ENCODE results near the gene EP400.
"Not testable (repeated sequence)": the region's sequence is repeated elsewhere in the genome, so short reads cannot be mapped to it uniquely, and the experiment has no call there.

The EP400 gene

GRCh38 chr12:131954460-131954859 lies 4.7 kb downstream of the EP400 start:
- DNase-seq: not testable (repeated sequence)

- no peak for DNase-seq
Observed at GRCh38 chr12:131959116-131959515, 9.4 kb downstream of the EP400 start.

GRCh38 chr12:131959641-131960589 lies 10.2 kb downstream of the EP400 start:
- no peak for DNase-seq

- DNase-seq: not testable (repeated sequence)
Observed at GRCh38 chr12:131960590-131961325, 11.0 kb downstream of the EP400 start.

GRCh38 chr12:131961328-131961727 lies 11.6 kb downstream of the EP400 start:
- not testable (repeated sequence) for DNase-seq

GRCh38 chr12:131962069-131962468 lies 12.3 kb downstream of the EP400 start:
- no peak for DNase-seq

GRCh38 chr12:131963381-131963780 lies 13.6 kb downstream of the EP400 start:
- DNase-seq: no peak

- DNase-seq: no peak
Observed at GRCh38 chr12:131965073-131965472, 15.3 kb downstream of the EP400 start.

GRCh38 chr12:131971226-131971625 lies 21.5 kb downstream of the EP400 start:
- DNase-seq: no peak

- DNase-seq: no peak
Observed at GRCh38 chr12:131975228-131975627, 25.5 kb downstream of the EP400 start.

- DNase-seq: no peak
Observed at GRCh38 chr12:131979606-131980005, 29.9 kb downstream of the EP400 start.

GRCh38 chr12:131980263-131980662 lies 30.5 kb downstream of the EP400 start:
- DNase-seq: no peak

- DNase-seq: no peak
Observed at GRCh38 chr12:131981388-131981787, 31.6 kb downstream of the EP400 start.

GRCh38 chr12:131982041-131982440 lies 32.3 kb downstream of the EP400 start:
- DNase-seq: no peak

- DNase-seq: no peak
Observed at GRCh38 chr12:131983026-131983425, 33.3 kb downstream of the EP400 start.

- DNase-seq: no peak
Observed at GRCh38 chr12:131983554-131983953, 33.8 kb downstream of the EP400 start.

GRCh38 chr12:131984334-131984733 lies 34.6 kb downstream of the EP400 start:
- no peak for DNase-seq

- DNase-seq: not testable (repeated sequence)
Observed at GRCh38 chr12:131985510-131985875, 35.8 kb downstream of the EP400 start.

- DNase-seq: no peak
Observed at GRCh38 chr12:131986361-131986760, 36.6 kb downstream of the EP400 start.

- DNase-seq: no peak
Observed at GRCh38 chr12:131986910-131987309, 37.2 kb downstream of the EP400 start.

- no peak for DNase-seq
Observed at GRCh38 chr12:131987552-131987951, 37.8 kb downstream of the EP400 start.

- no peak for DNase-seq
Observed at GRCh38 chr12:131988054-131988796, 38.5 kb downstream of the EP400 start.

GRCh38 chr12:131989021-131989420 lies 39.3 kb downstream of the EP400 start:
- DNase-seq: no peak

Measured in activated CD4-positive, alpha-beta T cell treated with anti-CD3 and anti-CD28 coated beads for 48 hours (primary cell).